CD4-positive, alpha-beta T cell (primary cell): ENCODE results near the gene IQCE. TPM values are rescaled to one million over a fixed set of nuclear protein-coding genes. Genes with fewer than 3 reads are reported as not detected.

ENCODE experiments used
- ATAC-seq: fragments of 200-7000 bp; cut with Tn5 transposase; one replicate; pipeline ENCODE4 v1.10.0; 2022; ENCODE audit warnings: mild to moderate bottlenecking; ENCODE audit not compliant: poor library complexity
- CTCF ChIA-PET: fragments of 350-600 bp; sonication (Branson Sonifier 250); formaldehyde crosslinking; loops from one replicate; lab custom pipeline; 2021; ENCODE audit warnings: antibody characterized with exemption, inconsistent platforms; lab: Charles Lee
- POLR2A ChIA-PET: fragments of 350-600 bp; sonication (Branson Sonifier 250); formaldehyde crosslinking; loops from one replicate; lab custom pipeline; 2021; ENCODE audit warnings: antibody characterized with exemption, inconsistent platforms; lab: Charles Lee
- DNase-seq, 14 experiments: peaks; one replicate each; pipeline ENCODE4 v3.0.0-alpha.2; 2013 to 2020; ENCODE audit warnings: mixed read lengths in 2 of 14
- H3K27ac ChIP-seq, 2 donors: one replicate each; pipeline versions ENCODE4 v1.5.1 to v1.7.0; 2013; ENCODE audit warnings: low read length in 2 of 2, low read depth in 1 of 2, mild to moderate bottlenecking in 1 of 2
- H3K27me3 ChIP-seq, 2 experiments: 1 replicate in 1 of 2; 2 replicates in 1 of 2; pipeline versions ENCODE4 v1.6.1 to v1.7.0; 2013; ENCODE audit warnings: low read length in 2 of 2, control low read depth in 1 of 2, mild to moderate bottlenecking in 1 of 2, moderate library complexity in 1 of 2; ENCODE audit not compliant: insufficient read depth in 2 of 2, control insufficient read depth in 1 of 2
- H3K36me3 ChIP-seq: one replicate; pipeline ENCODE4 v1.6.1; 2013; ENCODE audit warnings: low read length, control low read depth; ENCODE audit not compliant: insufficient read depth
- H3K4me1 ChIP-seq: one replicate; pipeline ENCODE4 v1.6.1; 2013; ENCODE audit warnings: low read length, control low read depth; ENCODE audit not compliant: insufficient read depth
- H3K4me3 ChIP-seq: one replicate; pipeline ENCODE4 v1.5.1; 2013; ENCODE audit warnings: mild to moderate bottlenecking, low read length, moderate library complexity
- H3K9me3 ChIP-seq, 2 experiments: 1 replicate in 1 of 2; 2 replicates in 1 of 2; pipeline versions ENCODE4 v1.6.1 to v1.7.0; 2013; ENCODE audit warnings: low read length in 2 of 2, mild to moderate bottlenecking in 2 of 2, control low read depth in 1 of 2, moderate library complexity in 1 of 2; ENCODE audit not compliant: control insufficient read depth in 1 of 2, insufficient read depth in 1 of 2
- H3K27ac Mint-ChIP-seq: one replicate; pipeline ENCODE4 v1.8.0; 2020; ENCODE audit warnings: mixed read lengths
- H3K27me3 Mint-ChIP-seq: one replicate; pipeline ENCODE4 v1.8.0; 2021; ENCODE audit warnings: mixed read lengths
- H3K36me3 Mint-ChIP-seq: one replicate; pipeline ENCODE4 v1.8.0; 2021; ENCODE audit warnings: low read depth, mixed read lengths
- H3K4me1 Mint-ChIP-seq: one replicate; pipeline ENCODE4 v1.8.0; 2021; ENCODE audit warnings: low read depth, mixed read lengths
- H3K4me3 Mint-ChIP-seq: one replicate; pipeline ENCODE4 v1.8.0; 2020; ENCODE audit warnings: mild to moderate bottlenecking, mixed read lengths
- H3K9me3 Mint-ChIP-seq: one replicate; pipeline ENCODE4 v1.8.0; 2020; ENCODE audit warnings: mixed read lengths
- intact Hi-C, 2 experiments: fragments of 100-400 bp; cut with DNase I in 1 of 2; cut with micrococcal nuclease in 1 of 2; formaldehyde crosslinking; loops; one replicate each; pipeline versions ENCODE4 v1.15.1 to v1.9.0; 2023 to 2025; cut with DNase I, micrococcal nuclease
- total RNA-seq, 174 experiments: library from RNA in 2 of 174; stranded (reverse) in 2 of 174; gene quantifications; one replicate each; pipeline ENCODE4 v1.2.3 and lab custom pipeline; 2021 to 2026
- TF ChIP-seq, protein P1 (sequence below): fragments of 200-600 bp; IDR thresholded peaks from one replicate; pipeline ENCODE4 v1.8.0; 2022; ENCODE audit warnings: antibody characterized with exemption, mild to moderate bottlenecking

The IQCE gene
- total RNA-seq, 2 experiments from 2014 or later: 4.3 to 5.6 TPM

- Mint-ChIP-seq H3K27ac (peak overlapping the region; percentile 98), H3K4me3 (peak overlapping the region; percentile 74), H3K27me3 (no peaks in the 10 kb centered on the region), H3K9me3 (no peaks in the 10 kb centered on the region), H3K4me1 (peaks cover 60% of the 10 kb centered on the region), H3K36me3 (peaks cover 49% of the 10 kb centered on the region)
- Histone ChIP-seq H3K4me3 (no peak overlapping the region), H3K27ac (peak overlapping the region in 1 of 2 donors; percentile 98), H3K9me3 (no peaks in the 10 kb centered on the region), H3K36me3 (peaks cover 61% of the 10 kb centered on the region), H3K4me1 (peaks cover 87% of the 10 kb centered on the region), H3K27me3 (no peaks in the 10 kb centered on the region)
- POLR2A ChIA-PET: interaction anchor here (1.0 to 12.9 kb wide), 6 partner anchors 7 to 31 kb away, joined by 3 to 218 read pairs (median 6); partner anchors contain the start of gene IQCE
- CTCF ChIA-PET: interaction anchor here (0.5 to 1.2 kb wide), 2 partner anchors 182 to 319 kb away, joined by 4 read pairs; no protein-coding TSS in a partner anchor
- intact Hi-C loops: loop anchor here (1.0 to 10.0 kb wide), 3 partner anchors 8 to 1293 kb away; partner anchors contain the start of genes BRAT1 (in 1 of the 2), LFNG (in 1 of the 2) and UNCX (in 1 of the 2)
- TF ChIP-seq, protein P1, sequence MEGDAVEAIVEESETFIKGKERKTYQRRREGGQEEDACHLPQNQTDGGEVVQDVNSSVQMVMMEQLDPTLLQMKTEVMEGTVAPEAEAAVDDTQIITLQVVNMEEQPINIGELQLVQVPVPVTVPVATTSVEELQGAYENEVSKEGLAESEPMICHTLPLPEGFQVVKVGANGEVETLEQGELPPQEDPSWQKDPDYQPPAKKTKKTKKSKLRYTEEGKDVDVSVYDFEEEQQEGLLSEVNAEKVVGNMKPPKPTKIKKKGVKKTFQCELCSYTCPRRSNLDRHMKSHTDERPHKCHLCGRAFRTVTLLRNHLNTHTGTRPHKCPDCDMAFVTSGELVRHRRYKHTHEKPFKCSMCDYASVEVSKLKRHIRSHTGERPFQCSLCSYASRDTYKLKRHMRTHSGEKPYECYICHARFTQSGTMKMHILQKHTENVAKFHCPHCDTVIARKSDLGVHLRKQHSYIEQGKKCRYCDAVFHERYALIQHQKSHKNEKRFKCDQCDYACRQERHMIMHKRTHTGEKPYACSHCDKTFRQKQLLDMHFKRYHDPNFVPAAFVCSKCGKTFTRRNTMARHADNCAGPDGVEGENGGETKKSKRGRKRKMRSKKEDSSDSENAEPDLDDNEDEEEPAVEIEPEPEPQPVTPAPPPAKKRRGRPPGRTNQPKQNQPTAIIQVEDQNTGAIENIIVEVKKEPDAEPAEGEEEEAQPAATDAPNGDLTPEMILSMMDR: no peak
- peak in 9 of 14 experiments; percentile 43 to 81 (median 67) for DNase-seq
- peak; percentile 19 for ATAC-seq
These were observed 31.0 kb upstream of the IQCE start for GRCh38 chr7:2527505-2528467.

GRCh38 chr7:2528481-2529095 lies 30.2 kb upstream of the IQCE start:
- Histone ChIP-seq H3K4me3 (peak overlapping the region; percentile 35), H3K27ac (peak overlapping the region; percentile 88 to 98), H3K4me1 (peaks cover 79% of the 10 kb centered on the region), H3K9me3 (no peaks in the 10 kb centered on the region), H3K27me3 (no peaks in the 10 kb centered on the region), H3K36me3 (peaks cover 55% of the 10 kb centered on the region)
- ATAC-seq: no peak
- ChIA-PET POLR2A (interaction anchor here (1.0 to 12.9 kb wide), 7 partner anchors 8 to 1368 kb away, joined by 3 to 218 read pairs (median 5); partner anchors contain the start of genes IQCE and ZFAND2A), CTCF (interaction anchor here (1.2 kb wide), 1 partner anchor 181 kb away, joined by 4 read pairs; no protein-coding TSS in a partner anchor)
- no peaks in the 10 kb centered on the region for H3K27me3 Mint-ChIP-seq
- peak overlapping the region; percentile 74 for H3K4me3 Mint-ChIP-seq
- intact Hi-C loops: loop anchor here (1.0 to 10.0 kb wide), 3 partner anchors 9 to 1294 kb away; partner anchors contain the start of genes BRAT1 (in 1 of the 2), LFNG (in 1 of the 2) and UNCX (in 1 of the 2)
- no peaks in the 10 kb centered on the region for H3K9me3 Mint-ChIP-seq
- peaks cover 54% of the 10 kb centered on the region for H3K4me1 Mint-ChIP-seq
- TF ChIP-seq, protein P1: no peak
- no peak for DNase-seq
- peak overlapping the region; percentile 98 for H3K27ac Mint-ChIP-seq
- H3K36me3 Mint-ChIP-seq: peaks cover 43% of the 10 kb centered on the region
